Measurements from ENCODE around the gene APRT. TPM values are rescaled to one million over a fixed set of nuclear protein-coding genes. Genes with fewer than 3 reads are reported as not detected.

APRT gene
- total and polyA plus RNA-seq, 9 of the 15 experiments (the other 6 are each of a cell fraction or from before 2014, with no cell fraction given), result 41.7 to 409 (median 146) TPM

GRCh38 chr16:88857728-88858339 lies 46.1 kb upstream of the APRT start (continued):
- TF ChIP-seq TRIM25 (IDR thresholded peaks at IDR 0.05; ENCODE audit: borderline replicate concordance) (no peak), ATF1 (CRISPR knock-in tag; IDR thresholded peaks at IDR 0.05) (no peak), ATF1 (tag; IDR thresholded peaks at IDR 0.05) (no peak), ZNF384 (IDR thresholded peaks at IDR 0.05; ENCODE audit: low read depth, low read length) (no peak), NEUROD1 (IDR thresholded peaks at IDR 0.05; ENCODE audit: borderline replicate concordance, low read depth, low read length, partially characterized antibody) (no peak), ZNF75A (CRISPR knock-in tag; IDR thresholded peaks at IDR 0.05) (no peak), ZNF639 (CRISPR knock-in tag; conservative IDR thresholded peaks at IDR 0.05 in 1 of 2, IDR thresholded peaks at IDR 0.05 in 1 of 2) (no peak), E2F8 (IDR thresholded peaks at IDR 0.05; ENCODE audit: low read depth, partially characterized antibody) (no peak), ZNF655 (CRISPR knock-in tag; IDR thresholded peaks at IDR 0.05) (no peak), ARID1B (IDR thresholded peaks at IDR 0.05) (no peak), ARHGAP35 (IDR thresholded peaks at IDR 0.05; ENCODE audit: partially characterized antibody) (no peak), SFPQ (IDR thresholded peaks at IDR 0.05; ENCODE audit: low read depth, low read length) (no peak), ILF3 (IDR thresholded peaks at IDR 0.05; ENCODE audit: borderline replicate concordance) (no peak), TAL1 (IDR thresholded peaks at IDR 0.05) (no peak), FIP1L1 (IDR thresholded peaks at IDR 0.05; ENCODE audit: low read depth, low read length, poor library complexity, severe bottlenecking) (no peak), CREB5 (CRISPR knock-in tag; IDR thresholded peaks at IDR 0.05) (no peak), HDAC1 (IDR thresholded peaks at IDR 0.05) (peak in 1 of 2 experiments; percentile 42; a peak in 1 of 4 replicates)
